HS-27A (cell line): ENCODE data around the gene PELI2.

ENCODE experiments used
- DNase-seq: peaks from one replicate; pipeline ENCODE4 v3.0.0-alpha.2; 2012; ENCODE audit warnings: low read depth, missing footprints

The PELI2 gene

GRCh38 chr14:56173365-56173922 is 55.2 kb downstream of the PELI2 start:
- no peak for DNase-seq

DNA sequence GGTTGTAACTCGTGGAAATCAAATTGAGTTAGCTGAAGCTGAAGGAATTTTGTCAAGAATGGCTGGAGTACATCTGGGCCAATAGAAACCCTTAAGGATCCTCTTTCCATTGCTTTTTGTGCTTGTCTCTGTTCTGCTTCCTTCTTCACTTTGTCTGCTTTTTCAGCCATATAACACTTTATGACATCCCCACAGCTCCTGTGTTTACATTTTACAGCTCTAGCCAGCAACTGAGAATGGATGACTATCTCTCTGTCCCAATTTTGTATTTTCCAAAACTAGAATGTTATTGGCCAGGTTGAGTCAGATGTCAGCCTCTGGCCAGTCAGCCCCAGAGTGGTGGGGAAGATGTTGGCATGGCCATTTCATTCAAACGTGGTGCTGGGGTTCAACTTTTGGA is 57.6 kb downstream of the PELI2 start:
- DNase-seq, result no peak

DNA sequence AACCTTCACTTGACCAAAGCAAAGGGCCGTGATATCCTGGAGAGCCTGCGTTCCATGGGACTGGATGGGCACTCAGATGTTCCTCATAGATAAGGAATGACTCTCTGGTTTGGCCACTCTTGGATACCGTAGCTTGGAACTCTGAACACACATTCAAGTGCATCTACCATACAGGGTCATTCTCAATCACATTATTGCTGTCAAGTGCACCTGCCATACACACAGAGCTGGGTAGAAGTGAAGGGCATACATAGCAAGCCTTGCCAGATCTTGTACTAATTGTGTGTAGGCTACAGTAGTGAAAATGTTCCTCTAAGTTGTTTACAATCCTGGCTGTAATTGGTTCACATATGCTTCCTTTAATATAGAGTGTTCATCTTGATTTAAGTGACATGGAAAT is 58.3 kb downstream of the PELI2 start:
- no peak for DNase-seq

DNA sequence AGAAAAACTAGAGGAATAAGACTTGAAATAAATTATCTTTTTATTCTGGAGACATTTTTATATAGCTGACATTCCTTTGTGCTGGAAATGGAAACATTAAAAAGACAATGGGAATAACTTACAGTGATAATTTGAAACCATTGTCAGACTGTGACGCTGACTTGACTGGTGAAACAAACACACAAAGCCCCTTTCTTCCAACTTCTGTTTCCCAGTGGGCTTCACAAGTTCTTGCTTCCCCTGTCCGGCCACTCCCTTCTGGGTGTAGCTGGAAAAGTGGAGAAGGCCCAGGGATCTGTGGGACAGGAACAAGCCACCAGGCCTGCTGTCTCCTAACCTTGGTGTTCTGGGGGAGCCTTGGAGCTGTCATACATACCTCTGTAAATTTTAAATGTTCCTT is 58.8 kb downstream of the PELI2 start:
- DNase-seq, result no peak

DNA sequence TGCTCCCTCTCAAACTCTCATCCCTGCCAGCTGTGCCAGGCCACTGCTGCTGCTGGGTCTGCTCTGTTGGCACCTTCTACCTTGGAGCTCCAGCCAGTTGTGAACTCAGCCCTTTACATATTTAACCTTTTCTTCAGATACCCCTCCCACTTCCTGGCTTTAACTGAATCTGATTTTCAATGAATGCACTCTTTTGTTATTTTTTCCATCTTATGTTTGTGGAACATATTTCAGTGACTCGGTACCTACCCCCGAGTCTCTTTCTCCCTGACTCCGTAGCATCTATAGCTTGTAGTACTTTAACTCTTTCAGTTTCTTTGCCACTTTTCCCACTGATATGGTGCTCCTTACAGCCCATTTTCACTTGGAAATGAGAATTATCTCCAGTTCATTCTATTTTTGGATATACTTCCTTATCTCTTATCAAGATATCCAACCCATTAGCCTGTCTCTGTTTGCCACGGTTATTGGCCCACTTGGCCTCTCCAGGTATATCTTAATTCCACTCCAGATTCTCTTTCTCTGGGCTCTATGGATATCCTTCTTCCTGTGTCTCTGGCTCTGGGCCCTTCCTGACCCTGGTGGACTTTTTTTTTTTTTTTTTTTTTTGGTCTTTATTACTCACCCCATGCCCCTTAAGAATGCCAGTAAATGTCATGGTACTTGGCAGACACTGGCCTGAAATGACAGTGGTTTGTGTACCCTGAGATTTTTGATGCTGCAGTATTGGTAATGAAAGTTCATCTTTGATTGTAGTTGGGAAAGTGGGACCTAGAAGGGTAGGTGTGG is 62.7 kb downstream of the PELI2 start:
- no peak for DNase-seq

DNA sequence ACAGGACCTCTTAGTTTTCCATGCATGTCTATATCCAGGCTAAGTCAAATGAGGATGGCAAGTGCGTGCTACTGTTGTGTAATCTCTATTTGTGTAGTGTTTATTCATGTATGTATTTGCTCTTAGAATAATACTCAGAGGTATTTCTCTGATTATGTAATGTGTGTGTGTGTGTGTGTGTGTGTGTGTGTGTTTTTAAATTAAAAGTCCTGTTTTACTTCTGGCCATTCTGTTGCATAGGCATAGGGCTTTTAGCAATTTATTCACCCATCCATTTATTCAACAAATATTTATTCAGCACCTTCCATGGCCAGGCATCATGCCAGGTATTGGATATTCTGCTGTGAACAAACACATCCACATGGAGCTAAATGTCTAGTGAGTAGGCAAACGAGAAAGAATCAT is 63.5 kb downstream of the PELI2 start:
- no peak for DNase-seq

- DNase-seq, result no peak
These were observed 64.2 kb downstream of the PELI2 start for GRCh38 chr14:56182410-56182809.

GRCh38 chr14:56183631-56184157 is 65.5 kb downstream of the PELI2 start:
- no peak for DNase-seq

DNA sequence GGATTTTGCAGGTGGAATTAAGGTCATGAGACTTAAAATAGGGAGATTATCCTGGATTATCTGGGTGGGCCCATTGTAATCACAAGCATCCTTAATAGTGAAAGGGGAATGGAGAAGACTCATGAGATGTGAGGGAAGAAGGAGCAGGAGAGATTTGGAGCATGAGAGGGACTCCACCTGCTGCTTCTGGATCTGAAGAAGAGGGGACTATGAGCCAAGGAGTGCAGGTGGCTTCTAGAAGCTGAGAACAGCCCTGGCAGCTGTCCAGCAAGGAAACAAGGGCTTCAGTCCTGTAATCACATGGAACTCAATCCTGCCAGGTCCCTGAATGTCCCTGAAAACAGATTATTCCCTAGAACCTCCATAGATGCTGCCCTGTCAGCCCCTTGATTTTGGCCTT is 67.8 kb downstream of the PELI2 start:
- no peak for DNase-seq

DNA sequence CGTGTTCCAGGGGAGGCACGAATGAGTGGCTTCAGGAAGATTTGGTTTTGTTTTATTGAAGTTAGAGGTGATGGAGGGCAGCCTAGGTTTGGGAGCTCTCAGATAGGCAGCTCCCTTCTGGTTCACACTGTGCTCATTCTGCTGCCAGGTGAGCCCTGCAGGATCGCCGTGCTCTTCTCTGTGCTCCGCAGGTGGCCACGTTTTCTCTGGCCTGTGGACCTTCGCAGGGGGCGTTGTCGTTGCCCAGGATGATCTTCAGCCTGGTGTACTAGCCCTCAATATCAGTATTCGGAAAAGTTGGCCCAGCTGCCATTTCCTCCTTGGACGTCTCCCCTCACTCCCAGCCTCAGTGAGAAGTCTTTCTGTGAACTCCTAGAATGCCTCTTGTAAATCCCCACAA is 69.5 kb downstream of the PELI2 start:
- DNase-seq, result no peak

GRCh38 chr14:56189307-56189706 is 71.1 kb downstream of the PELI2 start:
- no peak for DNase-seq

DNA sequence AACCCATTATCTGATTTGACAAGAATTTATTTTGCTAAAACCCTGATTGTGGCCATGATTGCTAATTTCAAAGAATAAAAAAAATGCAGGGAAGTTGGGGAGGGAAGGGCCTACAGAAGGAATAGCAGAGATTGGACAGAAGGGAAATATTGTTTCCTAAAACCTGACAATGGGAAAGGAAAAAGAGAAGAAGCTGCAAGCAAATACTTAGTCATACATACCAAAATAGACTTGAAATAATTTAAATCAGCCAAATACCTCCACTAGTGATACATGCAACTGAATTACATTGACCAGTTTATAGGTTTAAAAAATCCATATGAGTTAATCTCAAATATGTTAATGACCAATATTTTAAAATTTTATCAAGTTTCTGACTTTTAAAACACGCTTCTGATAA is 75.1 kb downstream of the PELI2 start:
- DNase-seq, result no peak

DNA sequence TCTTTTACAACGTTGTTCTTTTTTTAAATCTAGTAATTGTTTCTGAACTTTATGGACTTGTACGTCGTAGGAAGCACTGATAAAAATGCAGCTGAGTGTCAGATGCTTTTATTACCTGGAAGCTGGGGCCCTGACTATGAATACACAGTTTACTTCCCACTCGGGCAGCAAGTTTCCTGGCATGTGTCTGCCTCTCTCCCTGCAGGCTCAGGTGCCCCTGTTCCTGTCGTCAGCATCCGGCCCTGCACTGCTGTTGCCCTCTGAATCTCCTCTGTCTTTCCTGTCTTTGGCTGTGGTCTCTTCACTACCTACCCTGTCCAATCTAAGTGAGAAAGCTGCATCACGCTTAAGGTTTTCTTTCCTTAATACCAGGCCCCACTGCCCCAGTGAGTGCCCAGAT is 75.8 kb downstream of the PELI2 start:
- DNase-seq, result no peak

- no peak for DNase-seq
These were observed 77.0 kb downstream of the PELI2 start for GRCh38 chr14:56195223-56195622.

GRCh38 chr14:56195704-56196103 is 77.5 kb downstream of the PELI2 start:
- DNase-seq, result no peak

GRCh38 chr14:56196274-56196673 is 78.1 kb downstream of the PELI2 start:
- no peak for DNase-seq

DNA sequence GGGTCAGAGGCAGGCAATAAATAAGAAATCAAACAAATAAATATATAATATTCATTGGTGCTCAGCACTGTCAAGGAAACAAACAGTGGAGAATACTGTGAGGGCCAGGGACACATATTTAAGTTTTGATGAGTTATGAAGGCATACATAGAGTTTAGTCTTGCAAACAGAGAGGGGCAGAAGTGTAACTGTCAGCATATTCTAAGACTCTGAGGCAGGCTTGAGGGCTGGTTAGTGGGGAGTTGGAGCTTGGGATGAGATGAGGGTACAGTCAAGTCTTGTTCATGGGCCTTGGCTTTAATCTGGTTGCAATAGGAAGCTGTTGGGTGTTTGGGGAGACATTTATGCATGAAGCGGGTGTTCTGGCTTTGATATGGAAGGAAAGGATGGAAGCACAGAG is 78.9 kb downstream of the PELI2 start:
- no peak for DNase-seq

- no peak for DNase-seq
These were observed 80.2 kb downstream of the PELI2 start for GRCh38 chr14:56198438-56198837.

GRCh38 chr14:56199095-56199981 is 81.1 kb downstream of the PELI2 start:
- DNase-seq, result peak; percentile 66

- DNase-seq, result no peak
These were observed 81.9 kb downstream of the PELI2 start for GRCh38 chr14:56199982-56200577.

- DNase-seq, result no peak
These were observed 84.0 kb downstream of the PELI2 start for GRCh38 chr14:56202256-56202655.

DNA sequence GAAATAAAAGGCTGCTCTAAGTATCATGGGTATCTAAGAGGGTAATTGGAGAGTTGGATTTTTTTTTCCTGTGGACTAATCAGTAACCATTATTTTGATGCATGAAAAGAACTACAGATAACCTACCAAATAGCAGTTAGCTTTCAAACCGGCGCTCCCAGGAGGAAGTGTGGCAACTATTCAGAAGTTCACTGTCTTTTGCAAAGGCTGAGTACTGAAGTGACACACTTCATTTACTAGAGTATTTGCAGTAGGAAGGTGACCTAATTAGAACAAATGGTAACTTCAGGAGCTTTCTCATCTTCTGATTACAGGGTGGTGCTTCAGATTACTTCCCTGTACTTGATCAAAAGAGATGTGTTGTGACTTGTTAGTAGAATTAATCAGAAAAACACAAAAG is 87.7 kb downstream of the PELI2 start:
- DNase-seq, result no peak
